Measurements from ENCODE around the gene DZANK1.
"Not testable (repeated sequence)": the region's sequence is repeated elsewhere in the genome, so short reads cannot be mapped to it uniquely, and the experiment has no call there.

DZANK1 gene

DNA sequence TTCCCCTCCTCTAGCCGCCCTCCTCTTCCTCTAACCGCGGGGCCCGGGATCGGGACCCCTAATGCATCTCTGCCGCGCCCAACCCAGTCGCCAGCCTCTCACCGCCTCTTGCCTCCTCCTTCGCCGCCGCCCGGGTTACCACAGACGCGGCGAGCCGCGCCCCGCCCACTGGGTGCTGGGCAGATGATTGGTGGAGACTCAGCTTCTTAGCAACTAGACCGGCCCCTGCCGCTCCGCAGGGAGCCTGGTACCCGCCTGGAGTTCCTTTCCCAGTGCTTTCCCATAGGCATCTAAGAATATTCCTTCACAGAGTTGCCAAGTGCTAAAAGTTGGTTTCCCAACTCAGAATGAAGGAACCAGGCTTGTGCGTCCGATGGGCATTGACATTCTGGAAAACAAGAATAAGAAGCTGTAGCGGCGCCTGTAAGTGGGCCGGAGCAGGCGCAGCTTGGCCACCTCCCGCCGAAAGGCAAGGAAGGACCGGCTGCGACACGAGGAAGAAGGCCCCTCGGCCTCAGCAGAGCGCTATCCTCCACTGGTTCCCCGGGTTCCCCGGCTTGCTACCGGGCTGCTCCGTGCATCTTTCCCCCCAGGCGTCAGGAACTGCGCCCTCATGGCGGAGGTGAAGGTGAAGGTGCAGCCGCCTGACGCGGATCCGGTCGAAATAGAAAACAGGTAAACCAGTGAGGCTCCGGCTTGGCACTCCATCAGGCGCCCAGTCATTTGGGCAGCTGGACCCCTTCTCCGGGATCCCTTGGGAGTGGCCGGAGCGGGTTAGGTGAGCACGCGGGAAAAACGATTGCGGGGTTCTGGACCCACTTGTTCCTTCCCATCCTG, at the start of gene DZANK1, which contains the start of gene POLR3F:
DZANK1 (minus strand) TSS at position 137 of the 837 bp plus-strand sequence. CDS start 1,672 bp downstream, outside the sequence.
POLR3F (plus strand) TSS at position 497 of the 837 bp plus-strand sequence; CDS start at position 614, 117 bp downstream.
- DNase-seq (ENCODE audit: low spot score): peak; percentile 94

DNA sequence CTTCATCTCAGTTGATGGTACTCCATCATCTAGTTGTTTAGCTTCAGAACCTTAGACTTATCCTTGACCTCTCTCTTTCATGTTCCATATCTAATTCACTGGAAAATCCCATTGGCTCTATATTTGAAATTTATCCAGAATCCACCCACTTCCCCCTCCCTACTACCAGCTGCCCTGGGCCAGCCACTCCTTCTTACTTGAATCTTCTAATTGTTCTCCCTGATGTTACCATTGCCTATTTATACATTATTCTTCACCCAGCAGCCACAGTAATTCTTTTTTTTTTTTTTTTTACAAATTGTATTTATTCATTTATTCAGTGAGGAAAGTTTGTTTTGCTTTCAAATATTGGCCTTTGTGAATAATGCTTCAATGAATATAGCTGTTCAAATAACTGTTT, 49.1 kb upstream of the DZANK1 start:
- DNase-seq (ENCODE audit: low spot score): no peak

DNA sequence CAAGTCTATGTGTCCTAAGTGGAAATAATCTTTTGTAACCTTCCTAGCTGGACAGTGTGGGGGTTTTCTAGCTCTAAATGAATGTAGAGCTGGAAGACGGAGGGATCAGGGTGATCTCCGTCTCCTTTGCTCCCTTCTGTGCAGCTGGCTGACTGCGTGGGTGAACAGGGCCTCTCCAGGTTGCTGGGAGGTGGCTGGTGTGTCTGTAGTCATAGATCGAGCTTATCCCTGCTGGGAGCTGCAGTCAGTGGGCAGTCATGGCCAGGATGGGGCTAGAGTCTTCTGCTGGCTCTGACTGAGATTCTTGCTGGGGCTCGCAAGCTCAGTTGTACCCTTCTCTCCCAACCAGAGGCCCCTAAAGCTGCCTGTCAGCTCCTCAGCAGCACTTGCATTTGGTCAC, 47.3 kb upstream of the DZANK1 start:
- DNase-seq (ENCODE audit: low spot score): no peak

DNA sequence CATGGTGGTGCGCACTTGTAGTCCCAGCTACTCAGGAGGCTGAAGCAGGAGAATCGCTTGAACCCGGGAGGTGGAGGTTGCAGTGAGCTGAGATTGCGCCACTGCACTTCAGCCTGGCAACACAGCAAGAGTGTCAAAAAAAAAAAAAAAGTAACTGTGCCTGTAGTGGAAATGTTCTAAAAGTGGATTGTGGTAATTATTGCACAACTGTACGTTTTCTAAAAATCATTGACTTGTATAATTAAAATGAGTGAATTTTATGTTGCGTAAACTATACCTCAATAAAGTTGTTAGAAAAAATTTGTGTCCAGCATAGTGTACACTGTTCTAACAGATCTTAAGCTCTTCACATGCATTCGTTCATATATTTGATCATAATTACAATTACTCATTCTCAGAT, 46.4 kb upstream of the DZANK1 start:
- no peak for DNase-seq (ENCODE audit: low spot score)

DNA sequence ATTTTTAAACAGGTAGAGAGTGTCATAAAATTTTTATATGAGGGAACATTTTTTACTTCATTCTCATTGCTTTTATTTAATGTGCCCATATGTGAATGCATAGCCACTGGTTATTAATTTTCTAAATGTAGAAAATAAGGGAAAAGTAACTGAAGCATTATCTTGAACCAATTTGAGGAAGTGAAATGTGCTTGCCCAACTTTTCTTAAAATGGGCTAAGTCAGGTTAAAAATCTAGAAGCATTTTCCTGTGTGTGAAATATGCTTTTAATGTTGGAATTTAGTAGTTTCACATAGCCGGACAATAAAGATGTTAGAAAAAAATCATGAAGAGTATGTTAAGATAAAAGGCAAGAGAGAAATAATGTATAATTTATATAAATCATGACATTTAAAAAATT, 44.7 kb upstream of the DZANK1 start:
- DNase-seq (ENCODE audit: low spot score): no peak

DNA sequence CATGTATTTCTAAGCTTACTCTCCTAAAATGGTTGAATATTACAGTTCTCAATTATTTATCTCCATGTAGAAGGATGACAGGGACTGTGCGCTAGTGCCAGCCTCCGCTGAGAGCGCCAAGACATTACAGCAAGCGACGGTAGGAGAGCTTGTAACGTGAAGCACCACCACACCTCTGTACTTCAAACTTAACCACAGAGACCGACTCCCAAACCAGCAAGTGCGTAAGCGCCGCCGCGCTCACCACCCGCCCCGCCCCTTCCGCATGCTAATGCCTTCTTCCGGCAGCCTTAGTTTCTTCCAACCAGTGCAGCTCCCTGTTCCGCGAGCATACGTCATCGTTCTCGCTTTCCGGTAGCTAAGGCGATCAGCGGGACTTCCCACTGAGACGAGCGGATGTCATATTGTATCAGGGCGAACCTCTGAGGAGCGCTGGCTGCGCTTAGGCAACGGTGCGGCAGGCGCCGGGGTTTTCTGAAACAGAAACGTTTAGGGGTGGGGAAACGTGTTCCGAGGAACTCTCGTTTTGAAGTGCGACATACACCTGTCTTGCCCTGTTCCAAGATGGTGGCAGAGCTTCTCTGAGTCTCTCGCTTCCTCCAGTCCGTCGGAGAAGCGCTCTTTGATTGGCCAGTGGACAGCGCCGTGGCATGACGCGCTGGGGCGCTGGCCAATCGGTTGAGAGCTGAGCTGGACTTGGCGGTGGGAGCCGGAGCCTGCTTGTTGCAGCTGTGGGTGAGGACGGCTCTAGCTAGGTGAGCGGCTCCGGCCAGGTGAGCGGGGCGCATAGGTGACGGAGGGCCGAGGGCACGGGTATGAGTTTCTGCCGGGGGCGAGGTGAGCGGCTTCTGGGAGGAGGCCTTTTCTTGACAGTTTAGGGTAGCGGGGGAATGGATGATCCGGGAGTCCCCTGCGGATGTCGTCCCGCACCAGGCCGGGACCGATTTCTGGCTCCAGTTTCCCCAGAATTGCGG, 40.7 kb upstream of the DZANK1 start, which contains the start of gene SEC23B:
SEC23B (plus strand) TSS at position 723 of the 974 bp plus-strand sequence. CDS start 2,896 bp downstream, outside the sequence.
- peak; percentile 96 for DNase-seq (ENCODE audit: low spot score)

DNA sequence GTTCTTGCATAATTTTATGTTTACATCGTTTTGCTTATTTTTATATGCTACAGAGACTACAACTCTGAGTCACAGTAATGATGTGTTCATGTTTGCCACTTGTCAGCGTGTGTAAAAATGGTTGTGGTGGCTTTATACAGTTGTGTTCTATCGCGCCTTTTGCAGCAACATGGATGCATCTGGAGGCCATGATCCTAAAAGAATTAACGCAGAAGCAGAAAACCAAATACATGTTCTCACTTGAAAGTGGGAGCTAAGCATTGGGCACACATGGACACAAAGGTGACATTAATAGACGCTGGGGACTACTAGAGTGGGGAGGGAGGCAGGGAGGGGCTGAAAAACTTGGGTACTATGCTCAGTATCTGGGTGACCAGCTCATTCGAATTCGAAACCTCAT, 39.9 kb upstream of the DZANK1 start:
- DNase-seq (ENCODE audit: low spot score): peak; percentile 15

DNA sequence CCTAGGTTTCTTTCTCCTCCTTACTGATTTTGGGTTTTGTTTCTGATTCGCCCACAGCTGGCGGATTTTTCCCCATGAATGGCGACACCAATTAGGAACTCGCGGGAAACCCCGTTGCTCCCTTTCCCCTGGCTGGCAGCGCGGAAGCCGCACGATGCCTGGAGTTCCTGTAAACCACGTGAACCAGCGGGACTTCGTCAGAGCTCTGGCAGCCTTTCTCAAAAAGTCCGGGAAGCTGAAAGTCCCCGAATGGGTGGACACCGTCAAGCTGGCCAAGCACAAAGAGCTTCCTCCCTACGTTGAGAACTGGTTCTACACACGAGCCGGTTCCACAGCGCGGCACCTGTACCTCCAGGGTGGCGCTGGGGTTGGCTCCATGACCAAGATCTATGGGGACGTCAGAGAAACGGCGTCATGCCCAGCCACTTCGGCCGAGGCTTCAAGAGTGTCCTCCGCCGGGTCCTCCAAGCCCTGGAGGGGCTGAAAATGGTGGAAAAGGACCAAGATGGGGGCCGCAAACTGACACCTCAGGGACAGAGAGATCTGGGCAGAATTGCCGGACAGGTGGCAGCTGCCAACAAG, 37.7 kb upstream of the DZANK1 start:
- DNase-seq (ENCODE audit: low spot score): no peak

DNA sequence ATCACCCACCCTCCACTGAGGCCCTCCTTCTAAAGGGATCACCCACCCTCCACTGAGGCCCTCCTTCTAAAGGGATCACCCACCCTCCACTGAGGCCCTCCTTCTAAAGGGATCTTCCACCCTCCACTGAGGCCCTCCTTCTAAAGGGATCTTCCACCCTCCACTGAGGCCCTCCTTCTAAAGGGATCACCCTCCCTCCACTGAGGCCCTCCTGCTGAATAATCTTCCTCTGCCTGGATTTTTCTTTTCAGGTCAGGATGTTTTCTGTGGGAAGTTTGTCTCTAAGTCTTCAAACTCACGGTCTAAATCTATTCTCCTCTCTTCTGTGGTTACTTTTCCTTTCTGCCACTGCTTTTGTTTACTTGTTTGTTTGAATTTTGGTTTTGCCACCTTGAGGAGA, 34.8 kb upstream of the DZANK1 start:
- not testable (repeated sequence) for DNase-seq (ENCODE audit: low spot score)

DNA sequence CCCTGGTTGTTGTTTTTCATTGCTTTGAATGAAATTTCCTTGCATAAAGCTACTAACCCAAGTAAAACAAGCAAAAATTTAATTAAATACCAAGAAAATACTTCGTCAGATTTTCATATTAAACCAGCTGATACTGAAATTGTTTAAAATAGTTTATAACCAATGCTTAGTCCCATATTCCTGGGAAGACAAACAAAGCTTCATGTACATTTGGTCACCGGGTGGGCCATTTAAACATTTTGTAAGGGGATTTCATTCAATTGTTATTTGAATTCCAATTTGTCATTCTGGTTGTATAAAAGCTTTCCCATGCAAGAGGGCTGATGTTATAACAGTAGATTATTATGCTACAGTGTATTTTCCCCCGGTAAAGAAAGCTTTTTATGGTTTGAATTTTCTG, 30.8 kb upstream of the DZANK1 start:
- no peak for DNase-seq (ENCODE audit: low spot score)

DNA sequence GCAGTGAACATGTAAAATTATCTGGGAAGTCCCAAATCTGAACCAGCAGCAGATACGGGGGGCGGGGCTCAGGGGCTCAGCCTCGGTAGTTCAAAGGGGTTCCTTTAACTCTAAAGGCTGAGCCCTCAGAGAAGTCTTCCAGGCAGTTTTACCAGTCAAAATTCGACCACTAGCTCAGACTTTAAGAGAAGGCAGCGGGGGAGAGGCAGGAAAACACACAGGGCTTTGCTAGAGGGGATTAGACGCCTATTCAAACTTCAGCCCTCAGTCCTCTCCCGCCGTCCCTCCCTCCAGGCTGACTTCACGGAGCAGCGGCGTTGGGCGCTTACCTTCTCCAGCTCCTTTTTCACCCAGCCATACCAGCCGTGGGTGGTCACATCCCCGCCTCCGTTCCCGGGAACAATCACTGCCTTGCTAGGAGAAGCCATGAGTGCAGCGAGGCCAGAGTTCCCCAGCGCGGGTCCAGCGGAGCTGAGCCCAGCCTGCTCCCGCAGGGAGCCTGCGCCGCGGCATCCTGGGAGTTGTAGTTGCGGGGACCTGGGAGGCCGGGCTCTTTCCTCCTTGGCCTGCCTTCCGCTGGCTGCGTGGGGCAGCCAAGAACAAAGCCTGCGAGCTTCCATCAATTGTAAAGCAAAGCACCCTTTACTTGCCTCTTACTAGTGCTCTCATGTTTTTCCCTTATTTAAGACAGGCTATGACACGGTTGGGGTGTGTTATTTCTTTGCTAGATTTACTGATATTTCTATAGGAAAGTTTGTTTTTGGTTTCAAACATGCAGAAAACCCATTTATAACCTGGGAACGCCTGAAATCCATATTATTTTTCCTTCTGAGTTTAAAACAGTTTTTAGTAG, 30.1 kb upstream of the DZANK1 start, which contains the start of gene RBBP9:
RBBP9 (minus strand) TSS at position 486 of the 853 bp plus-strand sequence; CDS start at position 428, 58 bp downstream.
- DNase-seq (ENCODE audit: low spot score): peak; percentile 71

DNA sequence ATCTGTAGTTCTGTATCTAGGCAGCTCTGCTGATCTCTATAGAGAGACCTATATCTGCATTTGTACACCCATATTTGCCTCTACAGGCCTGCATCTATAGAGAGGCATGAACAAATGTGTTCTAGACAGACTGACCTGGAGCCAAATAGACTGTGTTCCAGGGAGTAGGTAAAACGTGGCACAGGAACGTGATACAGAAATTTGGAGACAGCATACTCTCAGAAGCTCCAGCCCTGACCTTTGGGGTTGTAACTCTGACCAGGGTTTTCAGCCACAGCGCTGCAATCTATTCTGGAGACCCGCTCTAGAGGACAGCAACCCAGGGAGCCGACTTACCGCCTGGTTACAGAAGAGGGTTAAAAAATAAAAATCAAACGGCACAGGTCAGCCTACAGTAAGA, 29.2 kb upstream of the DZANK1 start:
- no peak for DNase-seq (ENCODE audit: low spot score)

DNA sequence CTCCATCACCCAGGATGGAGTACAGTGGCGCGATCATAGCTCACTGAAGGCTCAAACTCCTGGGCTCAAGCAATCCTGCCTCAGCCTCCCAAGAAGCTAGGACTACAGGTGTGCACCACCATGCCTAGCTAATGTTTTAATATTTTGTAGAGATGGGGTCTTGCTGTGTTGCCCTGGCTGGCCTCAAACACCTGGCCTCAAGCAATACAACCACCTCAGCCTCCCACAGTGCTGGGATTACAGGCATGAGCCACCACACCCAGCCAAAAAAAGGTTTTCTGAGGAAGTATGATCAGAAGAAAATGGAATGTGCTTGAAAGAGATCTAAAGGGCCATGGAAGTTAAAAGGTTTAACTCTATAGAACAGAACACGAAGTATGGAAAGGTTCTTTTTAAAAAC, 21.5 kb upstream of the DZANK1 start:
- no peak for DNase-seq (ENCODE audit: low spot score)

DNA sequence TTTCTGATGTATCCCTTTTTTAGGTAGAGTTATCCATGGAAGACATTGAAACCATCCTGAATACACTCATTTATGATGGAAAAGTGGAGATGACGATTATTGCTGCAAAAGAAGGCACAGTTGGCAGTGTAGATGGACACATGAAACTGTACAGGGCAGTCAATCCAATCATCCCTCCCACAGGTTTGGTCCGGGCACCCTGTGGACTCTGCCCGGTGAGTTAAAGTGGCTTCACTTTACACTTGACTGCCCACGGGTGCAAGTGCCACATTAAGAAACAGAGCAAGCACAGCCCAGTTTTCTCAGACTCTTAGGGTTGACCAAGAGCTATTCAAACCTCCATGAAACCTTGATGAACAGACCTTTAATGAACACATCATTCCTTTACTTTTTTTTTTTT, 14.8 kb upstream of the DZANK1 start:
- DNase-seq (ENCODE audit: low spot score): no peak

DNA sequence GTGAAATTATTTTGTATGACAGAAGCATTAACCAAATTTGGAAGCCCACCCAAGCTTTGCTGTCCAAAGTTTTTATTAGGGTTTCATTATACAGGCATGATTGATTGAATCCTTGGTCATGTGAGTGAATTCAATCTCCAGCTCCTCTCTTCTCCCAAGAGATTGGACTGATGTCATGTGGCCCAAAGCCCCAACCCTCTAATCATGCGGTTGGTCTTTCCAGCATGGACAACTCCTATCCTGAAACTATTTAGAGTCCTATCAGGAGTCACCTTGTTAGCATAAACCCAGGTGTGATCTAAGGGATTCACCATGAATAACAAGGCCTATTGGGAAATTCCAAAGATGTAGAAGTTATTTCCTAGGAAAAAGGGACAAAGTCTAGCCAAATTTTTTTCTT, 11.0 kb upstream of the DZANK1 start:
- no peak for DNase-seq (ENCODE audit: low spot score)

DNA sequence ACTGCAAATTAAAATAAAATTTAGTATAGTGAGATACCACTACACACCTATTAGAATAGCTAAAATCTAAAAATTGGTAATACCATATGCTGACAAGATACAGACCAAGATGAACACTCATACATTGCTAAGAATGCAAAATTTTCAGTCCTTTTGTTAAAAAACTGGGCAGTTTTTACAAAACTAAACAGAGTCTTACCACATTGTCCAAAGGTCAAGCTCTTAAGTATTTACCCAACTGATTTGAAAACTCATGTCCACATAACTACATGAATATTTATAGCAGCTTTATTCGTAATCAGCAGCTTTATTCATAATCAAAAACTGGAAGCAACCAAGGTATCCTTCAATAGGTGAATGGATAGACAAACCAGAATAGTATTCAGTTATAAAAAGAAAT, 10.4 kb upstream of the DZANK1 start:
- no peak for DNase-seq (ENCODE audit: low spot score)

DNA sequence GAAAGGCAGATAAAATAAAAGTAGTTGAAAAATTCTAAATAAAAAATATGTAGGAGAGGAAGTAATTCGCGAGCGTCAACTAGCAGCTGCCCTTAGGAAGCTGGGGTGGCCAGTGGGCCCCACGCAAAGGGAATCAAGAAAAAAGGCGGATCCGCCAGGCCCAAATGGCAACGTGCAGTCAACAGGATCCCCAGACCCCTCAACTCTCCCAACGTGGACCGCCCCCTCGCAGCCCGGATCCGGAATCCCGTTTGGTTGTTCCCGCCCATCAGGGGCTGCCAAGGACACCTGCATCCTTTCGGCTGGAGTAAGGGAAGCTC, 296 bp downstream of the DZANK1 start:
- DNase-seq (ENCODE audit: low spot score): no peak

DNA sequence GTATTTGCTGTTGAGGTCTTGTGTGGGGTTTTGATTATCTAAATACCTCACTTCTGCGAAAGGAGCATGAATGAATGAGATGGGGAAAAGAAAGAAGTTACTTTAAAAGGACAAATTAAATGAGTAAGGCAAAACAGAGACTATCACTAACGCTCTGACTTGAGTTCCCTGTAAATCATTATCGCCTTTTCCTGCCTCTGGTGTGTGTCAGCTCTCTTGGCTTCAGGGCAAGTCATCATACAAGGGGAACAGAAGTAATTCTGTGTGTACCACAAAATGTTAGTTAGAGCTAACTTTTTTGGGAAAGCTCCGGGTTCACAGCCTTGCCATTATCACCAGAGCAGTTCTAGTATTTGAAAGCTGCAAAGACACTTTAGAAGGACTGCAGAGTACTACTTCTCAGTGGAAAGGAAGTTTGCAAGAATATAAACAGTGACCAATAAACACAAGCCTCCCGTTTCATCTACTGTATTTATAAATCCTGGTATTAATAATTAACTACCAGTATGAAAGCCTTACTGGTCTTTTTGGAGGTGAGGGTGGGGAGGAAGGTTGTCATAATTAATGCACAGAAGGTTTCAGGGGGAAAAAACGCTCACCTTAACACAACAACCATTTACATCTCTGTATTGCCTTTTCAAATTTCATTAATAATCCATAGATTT, 1.2 kb downstream of the DZANK1 start:
- DNase-seq (ENCODE audit: low spot score): no peak

DNA sequence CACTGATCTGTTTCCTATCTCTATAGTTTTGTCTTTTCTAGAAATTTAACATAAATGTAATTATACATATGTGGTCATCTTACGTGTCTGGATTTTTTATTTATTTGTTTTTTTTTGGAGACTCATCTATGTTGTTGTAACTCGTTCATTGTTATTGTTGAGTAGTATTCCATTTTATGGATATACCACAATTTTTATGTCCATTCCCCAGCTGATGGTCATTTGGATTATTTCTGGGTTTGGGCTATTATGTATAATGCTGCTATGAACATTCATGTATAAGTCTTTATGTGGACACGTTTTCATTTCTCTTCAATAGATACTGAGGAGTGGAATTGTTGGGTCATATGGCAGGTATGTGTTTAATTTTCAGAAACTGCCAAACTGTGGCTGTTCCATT, 10.2 kb downstream of the DZANK1 start:
- DNase-seq (ENCODE audit: low spot score): no peak

DNA sequence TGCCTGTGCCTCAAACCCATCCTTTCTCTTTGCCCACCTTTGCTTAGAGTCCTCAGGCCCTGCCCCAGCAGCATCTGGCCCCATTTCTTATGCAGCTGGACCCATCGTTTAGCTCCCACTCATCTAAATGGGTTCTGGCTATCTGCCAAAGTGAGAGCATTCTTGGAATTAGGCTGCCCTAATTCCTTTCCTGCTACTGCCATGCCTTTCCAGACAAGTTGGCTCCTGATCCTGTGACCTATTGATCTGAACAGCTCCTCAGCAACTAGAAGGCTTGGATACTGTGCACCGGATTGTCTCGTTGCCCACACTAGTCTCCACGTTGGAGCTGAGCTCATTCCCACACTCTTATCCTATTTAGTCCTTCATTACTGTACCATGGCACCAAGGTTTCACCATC, 22.9 kb downstream of the DZANK1 start:
- DNase-seq (ENCODE audit: low spot score): no peak

DNA sequence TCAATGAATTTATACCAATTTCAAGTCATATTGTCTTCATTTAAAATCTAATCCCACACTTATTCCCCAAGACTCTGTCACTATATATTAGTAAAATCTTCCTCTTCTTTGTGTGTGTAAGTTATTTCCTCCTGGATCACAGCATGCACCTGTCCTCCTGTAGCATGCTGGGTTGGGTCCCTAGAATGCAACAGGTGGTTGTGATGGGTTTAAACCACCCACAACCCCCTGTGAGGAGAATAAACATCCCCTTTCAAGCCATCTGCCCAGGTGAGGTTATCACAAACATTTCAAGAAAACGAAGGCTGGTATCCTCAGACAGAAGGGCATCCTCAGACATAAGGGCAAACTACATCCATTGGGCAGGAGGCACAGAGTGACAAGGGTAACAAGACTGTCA, 26.4 kb downstream of the DZANK1 start:
- no peak for DNase-seq (ENCODE audit: low spot score)
